Activated T-helper 2 cell treated with anti-CD3 and anti-CD28 coated beads, Interferon-gamma antibody, Interleukin-2, Interleukin-4, amounts not matched to agents 10 μg/mL and 5 μg/mL and 100 μg/mL, durations not matched to agents 14 hours and 24 hours and 36 hours (primary cell): ENCODE measurements around the gene FOS. TPM values are rescaled to one million over a fixed set of nuclear protein-coding genes. Genes with fewer than 3 reads are reported as not detected.

Experiments used
- DNase-seq: peaks from one replicate; pipeline ENCODE4 v3.0.0; 2021; ENCODE audit warnings: low spot score
- H3K27ac Mint-ChIP-seq: one replicate; pipeline ENCODE4 v1.8.0; 2021; ENCODE audit warnings: mixed read lengths
- H3K27me3 Mint-ChIP-seq: one replicate; pipeline ENCODE4 v1.8.0; 2021; ENCODE audit warnings: low read depth, mixed read lengths
- H3K36me3 Mint-ChIP-seq: one replicate; pipeline ENCODE4 v1.8.0; 2021; ENCODE audit warnings: low read depth, mixed read lengths
- H3K4me1 Mint-ChIP-seq: one replicate; pipeline ENCODE4 v1.8.0; 2021; ENCODE audit warnings: low read depth, mixed read lengths
- H3K4me3 Mint-ChIP-seq: one replicate; pipeline ENCODE4 v1.8.0; 2021; ENCODE audit warnings: low read depth, mild to moderate bottlenecking, moderate library complexity, mixed read lengths
- H3K9me3 Mint-ChIP-seq: one replicate; pipeline ENCODE4 v1.8.0; 2021; ENCODE audit warnings: mixed read lengths
- intact Hi-C: fragments of 100-400 bp; cut with micrococcal nuclease; formaldehyde crosslinking; loops from one replicate; pipeline ENCODE4 v1.15.1; 2023
- total RNA-seq: library from RNA; stranded (reverse); gene quantifications from 2 replicates; pipeline ENCODE4 v1.2.3, GENCODE V29; 2022

FOS gene
- total RNA-seq, 1 donor from 2014 or later: 24.7 TPM

GRCh38 chr14:75274050-75274898, 4.4 kb upstream of the FOS start:
- no peak for DNase-seq
- Mint-ChIP-seq H3K27me3 (peaks cover 60% of the 10 kb centered on the region), H3K4me3 (no peak overlapping the region), H3K27ac (no peak overlapping the region), H3K9me3 (no peaks in the 10 kb centered on the region), H3K4me1 (peaks cover 24% of the 10 kb centered on the region), H3K36me3 (peaks cover 2% of the 10 kb centered on the region)
- intact Hi-C loops: no loop called here

GRCh38 chr14:75274899-75275569, 3.6 kb upstream of the FOS start:
- DNase-seq: peak; percentile 26
- Mint-ChIP-seq H3K36me3 (peaks cover 10% of the 10 kb centered on the region), H3K4me3 (no peak overlapping the region), H3K9me3 (no peaks in the 10 kb centered on the region), H3K27ac (no peak overlapping the region), H3K4me1 (peaks cover 26% of the 10 kb centered on the region), H3K27me3 (peaks cover 59% of the 10 kb centered on the region)
- intact Hi-C loops: loop anchor here (5.0 kb wide), 1 partner anchor 118 kb away; no protein-coding TSS in a partner anchor

GRCh38 chr14:75275598-75275997, 3.0 kb upstream of the FOS start:
- H3K4me3 Mint-ChIP-seq: no peak overlapping the region
- DNase-seq: no peak
- H3K4me1 Mint-ChIP-seq: peaks cover 29% of the 10 kb centered on the region
- intact Hi-C loops: loop anchor here (5.0 kb wide), 1 partner anchor 118 kb away; no protein-coding TSS in a partner anchor
- peaks cover 60% of the 10 kb centered on the region for H3K27me3 Mint-ChIP-seq
- H3K27ac Mint-ChIP-seq: no peak overlapping the region
- H3K36me3 Mint-ChIP-seq: peaks cover 16% of the 10 kb centered on the region
- no peaks in the 10 kb centered on the region for H3K9me3 Mint-ChIP-seq

- Mint-ChIP-seq H3K4me1 (peaks cover 34% of the 10 kb centered on the region), H3K27me3 (peaks cover 61% of the 10 kb centered on the region), H3K36me3 (peaks cover 32% of the 10 kb centered on the region), H3K4me3 (peak overlapping the region; percentile 95), H3K27ac (peak overlapping the region; percentile 97), H3K9me3 (no peaks in the 10 kb centered on the region)
- DNase-seq: peak; percentile 72
- intact Hi-C loops: loop anchor here (5.0 kb wide), 1 partner anchor 120 kb away; no protein-coding TSS in a partner anchor
Observed at GRCh38 chr14:75277008-75277814, 1.4 kb upstream of the FOS start.

- H3K27ac Mint-ChIP-seq: peak overlapping the region; percentile 97
- no peak for DNase-seq
- peaks cover 57% of the 10 kb centered on the region for H3K27me3 Mint-ChIP-seq
- peaks cover 35% of the 10 kb centered on the region for H3K4me1 Mint-ChIP-seq
- intact Hi-C loops: loop anchor here (1.0 to 5.0 kb wide), 5 partner anchors 16 to 121 kb away; partner anchors contain the start of gene TMED10
- H3K9me3 Mint-ChIP-seq: no peaks in the 10 kb centered on the region
- peak overlapping the region; percentile 95 for H3K4me3 Mint-ChIP-seq
- peaks cover 37% of the 10 kb centered on the region for H3K36me3 Mint-ChIP-seq
Observed at GRCh38 chr14:75277815-75278421, 710 bp upstream of the FOS start.

- Mint-ChIP-seq H3K4me3 (peak overlapping the region; percentile 95), H3K27ac (peak overlapping the region; percentile 97), H3K4me1 (peaks cover 35% of the 10 kb centered on the region), H3K36me3 (peaks cover 41% of the 10 kb centered on the region), H3K9me3 (no peaks in the 10 kb centered on the region), H3K27me3 (peaks cover 49% of the 10 kb centered on the region)
- peak; percentile 57 for DNase-seq
- intact Hi-C loops: loop anchor here (5.0 kb wide), 1 partner anchor 122 kb away; no protein-coding TSS in a partner anchor
Observed at GRCh38 chr14:75279153-75279762, 630 bp downstream of the FOS start.

GRCh38 chr14:75279763-75280290, 1.2 kb downstream of the FOS start:
- H3K27me3 Mint-ChIP-seq: peaks cover 44% of the 10 kb centered on the region
- DNase-seq: no peak
- peak overlapping the region; percentile 97 for H3K27ac Mint-ChIP-seq
- intact Hi-C loops: loop anchor here (5.0 kb wide), 1 partner anchor 123 kb away; no protein-coding TSS in a partner anchor
- peaks cover 33% of the 10 kb centered on the region for H3K4me1 Mint-ChIP-seq
- H3K4me3 Mint-ChIP-seq: peak overlapping the region; percentile 95
- no peaks in the 10 kb centered on the region for H3K9me3 Mint-ChIP-seq
- peaks cover 41% of the 10 kb centered on the region for H3K36me3 Mint-ChIP-seq

- no peak for DNase-seq
- Mint-ChIP-seq H3K36me3 (peaks cover 41% of the 10 kb centered on the region), H3K27ac (no peak overlapping the region), H3K9me3 (no peaks in the 10 kb centered on the region), H3K4me3 (peak overlapping the region; percentile 95), H3K4me1 (peaks cover 28% of the 10 kb centered on the region), H3K27me3 (peaks cover 41% of the 10 kb centered on the region)
- intact Hi-C loops: no loop called here
Observed at GRCh38 chr14:75280291-75280830, 1.7 kb downstream of the FOS start.

GRCh38 chr14:75280831-75281653, 2.4 kb downstream of the FOS start:
- peaks cover 40% of the 10 kb centered on the region for H3K27me3 Mint-ChIP-seq

GRCh38 chr14:75281654-75282019, 3.0 kb downstream of the FOS start:
- no peak overlapping the region for H3K27ac Mint-ChIP-seq
- DNase-seq: no peak
- peaks cover 41% of the 10 kb centered on the region for H3K27me3 Mint-ChIP-seq
- no peaks in the 10 kb centered on the region for H3K9me3 Mint-ChIP-seq
- intact Hi-C loops: no loop called here
- peak overlapping the region; percentile 67 for H3K4me3 Mint-ChIP-seq
- H3K4me1 Mint-ChIP-seq: peaks cover 25% of the 10 kb centered on the region
- peaks cover 41% of the 10 kb centered on the region for H3K36me3 Mint-ChIP-seq

More at GRCh38 chr14:75280831-75281653, 2.4 kb downstream of the FOS start:
- Mint-ChIP-seq H3K27ac (no peak overlapping the region), H3K4me1 (peaks cover 27% of the 10 kb centered on the region), H3K9me3 (no peaks in the 10 kb centered on the region), H3K4me3 (peak overlapping the region; percentile 95), H3K36me3 (peaks cover 41% of the 10 kb centered on the region)
- intact Hi-C loops: no loop called here
- no peak for DNase-seq

GRCh38 chr14:75282170-75282554, 3.5 kb downstream of the FOS start:
- intact Hi-C loops: no loop called here
- Mint-ChIP-seq H3K4me3 (no peak overlapping the region), H3K27ac (no peak overlapping the region)

More at GRCh38 chr14:75282170-75282554, 3.5 kb downstream of the FOS start:
- Mint-ChIP-seq H3K27me3 (peaks cover 42% of the 10 kb centered on the region), H3K36me3 (peaks cover 41% of the 10 kb centered on the region), H3K9me3 (no peaks in the 10 kb centered on the region), H3K4me1 (peaks cover 22% of the 10 kb centered on the region)
- DNase-seq: no peak
